ENCODE measurements around the gene SYTL3. TPM values are rescaled to one million over a fixed set of nuclear protein-coding genes. Genes with fewer than 3 reads are reported as not detected.
"Not testable (repeated sequence)": the region's sequence is repeated elsewhere in the genome, so short reads cannot be mapped to it uniquely, and the experiment has no call there.

Gene SYTL3
- total RNA-seq, 1 donor from 2014 or later = 13.9 TPM

GRCh38 chr6:158786645-158787304 is 136.9 kb downstream of the SYTL3 start:
- intact Hi-C loops (cut with DNase I) = no loop called here
- DNase-seq = no peak
- H3K9me3 ChIP-seq = no peaks in the 10 kb centered on the region
- H3K4me1 ChIP-seq = peaks cover 36% of the 10 kb centered on the region
- no peak overlapping the region for H3K27ac ChIP-seq
- H3K36me3 ChIP-seq = peaks cover 77% of the 10 kb centered on the region
- TF ChIP-seq CTCF (IDR thresholded peaks at IDR 0.05) = no peak
- no peak overlapping the region for H3K4me3 ChIP-seq
- no peaks in the 10 kb centered on the region for H3K27me3 ChIP-seq (ENCODE audit: low read depth)
- ATAC-seq = no peak

GRCh38 chr6:158787395-158787794 is 137.5 kb downstream of the SYTL3 start:
- no peaks in the 10 kb centered on the region for H3K9me3 ChIP-seq
- H3K4me3 ChIP-seq = no peak overlapping the region
- no peak overlapping the region for H3K27ac ChIP-seq
- peaks cover 42% of the 10 kb centered on the region for H3K4me1 ChIP-seq
- no peaks in the 10 kb centered on the region for H3K27me3 ChIP-seq (ENCODE audit: low read depth)
- no peak for TF ChIP-seq CTCF (IDR thresholded peaks at IDR 0.05)
- H3K36me3 ChIP-seq = peaks cover 70% of the 10 kb centered on the region
- ATAC-seq (no peak), DNase-seq (no peak)
- intact Hi-C loops (cut with DNase I) = no loop called here

GRCh38 chr6:158789115-158789917 is 139.5 kb downstream of the SYTL3 start:
- H3K27ac ChIP-seq = peak overlapping the region; percentile 11

DNA sequence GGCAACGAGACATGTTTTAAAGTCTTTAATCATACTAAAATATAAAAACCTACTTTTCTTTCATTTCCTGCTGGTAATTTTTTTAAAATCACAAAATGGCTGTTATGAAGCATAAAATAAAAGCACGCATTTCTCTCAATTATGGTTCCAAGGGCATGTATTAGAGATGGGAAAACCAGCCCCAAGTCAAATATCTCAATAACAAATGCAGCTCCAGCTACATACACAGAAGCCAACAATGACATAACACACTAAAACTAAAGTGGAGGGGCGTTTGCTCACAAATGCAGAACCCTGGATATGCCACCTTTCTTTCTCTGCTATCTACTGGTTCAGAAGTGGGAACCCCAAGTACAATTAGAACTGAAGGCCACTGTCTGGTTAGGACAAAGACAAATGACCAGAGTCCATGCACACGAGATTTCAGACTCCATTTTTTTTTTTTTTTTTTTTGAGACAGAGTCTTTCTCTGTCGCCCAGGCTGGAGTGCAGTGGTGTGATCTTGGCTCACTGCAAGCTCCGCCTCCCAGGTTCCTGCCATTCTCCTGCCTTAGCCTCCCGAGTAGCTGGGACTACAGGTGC is 141.5 kb downstream of the SYTL3 start:
- Histone ChIP-seq H3K27me3 (ENCODE audit: low read depth) (no peaks in the 10 kb centered on the region), H3K9me3 (no peaks in the 10 kb centered on the region), H3K27ac (no peak overlapping the region), H3K4me3 (no peak overlapping the region), H3K36me3 (peaks cover 31% of the 10 kb centered on the region), H3K4me1 (peaks cover 66% of the 10 kb centered on the region)
- no peak for TF ChIP-seq CTCF (IDR thresholded peaks at IDR 0.05)
- no peak for ATAC-seq
- DNase-seq = no peak
- intact Hi-C loops (cut with DNase I) = no loop called here

More at GRCh38 chr6:158789115-158789917, 139.5 kb downstream of the SYTL3 start:
- TF ChIP-seq CTCF (IDR thresholded peaks at IDR 0.05) = no peak
- no peaks in the 10 kb centered on the region for H3K27me3 ChIP-seq (ENCODE audit: low read depth)
- DNase-seq (no peak), ATAC-seq (peak in 1 of 2 donors; percentile 5)
- intact Hi-C loops (cut with DNase I) = no loop called here
- H3K4me3 ChIP-seq = no peak overlapping the region
- peaks cover 56% of the 10 kb centered on the region for H3K4me1 ChIP-seq
- H3K9me3 ChIP-seq = no peaks in the 10 kb centered on the region
- H3K36me3 ChIP-seq = peaks cover 51% of the 10 kb centered on the region

DNA sequence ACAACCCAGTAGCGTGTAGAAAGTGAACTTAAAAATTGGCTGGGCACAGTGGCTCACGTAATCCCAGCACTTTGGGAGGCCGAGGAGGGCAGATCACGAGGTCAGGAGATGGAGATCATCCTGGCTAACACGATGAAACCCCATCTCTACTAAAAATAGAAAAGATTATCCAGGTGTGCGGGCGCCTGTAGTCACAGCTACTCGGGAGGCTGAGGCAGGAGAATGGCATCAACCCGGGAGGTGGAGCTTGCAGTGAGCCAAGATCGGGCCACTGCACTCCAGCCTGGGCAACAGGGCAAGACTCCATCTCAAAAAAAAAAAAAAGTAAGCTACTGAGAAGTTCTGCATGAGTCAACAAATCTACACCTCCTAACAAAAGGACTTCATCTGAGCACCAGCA is 142.7 kb downstream of the SYTL3 start:
- H3K27me3 ChIP-seq (ENCODE audit: low read depth); intact Hi-C loops (cut with DNase I); ATAC-seq; H3K27ac ChIP-seq; H3K4me3 ChIP-seq; DNase-seq; H3K9me3 ChIP-seq: not testable (repeated sequence)
- Histone ChIP-seq H3K4me1 (peaks cover 78% of the 10 kb centered on the region), H3K36me3 (peaks cover 19% of the 10 kb centered on the region)
